ENCODE data around the gene HERC3. TPM values are rescaled to one million over a fixed set of nuclear protein-coding genes. Genes with fewer than 3 reads are reported as not detected.
"Not testable (repeated sequence)": the region's sequence is repeated elsewhere in the genome, so short reads cannot be mapped to it uniquely, and the experiment has no call there.

The HERC3 gene
- total and polyA plus RNA-seq, 2 experiments from 2014 or later = 2.2 to 2.4 TPM

GRCh38 chr4:88609387-88609786 lies 17.1 kb downstream of the HERC3 start:
- no peaks in the 10 kb centered on the region for H3K27me3 ChIP-seq (ENCODE audit: insufficient read depth)
- no peaks in the 10 kb centered on the region for H3F3A ChIP-seq (replicated peaks; ENCODE audit: low read depth)
- H3K27ac ChIP-seq (ENCODE audit: low read depth) = no peak overlapping the region
- DNase-seq (ENCODE audit: low spot score) (no peak), ATAC-seq (no peak)
- TF ChIP-seq REST (IDR thresholded peaks at IDR 0.05; ENCODE audit: unreplicated experiment) (no peak), POLR2AphosphoS5 (IDR thresholded peaks at IDR 0.05; ENCODE audit: low read depth) (no peak)
- TF ChIP-seq, protein P1, sequence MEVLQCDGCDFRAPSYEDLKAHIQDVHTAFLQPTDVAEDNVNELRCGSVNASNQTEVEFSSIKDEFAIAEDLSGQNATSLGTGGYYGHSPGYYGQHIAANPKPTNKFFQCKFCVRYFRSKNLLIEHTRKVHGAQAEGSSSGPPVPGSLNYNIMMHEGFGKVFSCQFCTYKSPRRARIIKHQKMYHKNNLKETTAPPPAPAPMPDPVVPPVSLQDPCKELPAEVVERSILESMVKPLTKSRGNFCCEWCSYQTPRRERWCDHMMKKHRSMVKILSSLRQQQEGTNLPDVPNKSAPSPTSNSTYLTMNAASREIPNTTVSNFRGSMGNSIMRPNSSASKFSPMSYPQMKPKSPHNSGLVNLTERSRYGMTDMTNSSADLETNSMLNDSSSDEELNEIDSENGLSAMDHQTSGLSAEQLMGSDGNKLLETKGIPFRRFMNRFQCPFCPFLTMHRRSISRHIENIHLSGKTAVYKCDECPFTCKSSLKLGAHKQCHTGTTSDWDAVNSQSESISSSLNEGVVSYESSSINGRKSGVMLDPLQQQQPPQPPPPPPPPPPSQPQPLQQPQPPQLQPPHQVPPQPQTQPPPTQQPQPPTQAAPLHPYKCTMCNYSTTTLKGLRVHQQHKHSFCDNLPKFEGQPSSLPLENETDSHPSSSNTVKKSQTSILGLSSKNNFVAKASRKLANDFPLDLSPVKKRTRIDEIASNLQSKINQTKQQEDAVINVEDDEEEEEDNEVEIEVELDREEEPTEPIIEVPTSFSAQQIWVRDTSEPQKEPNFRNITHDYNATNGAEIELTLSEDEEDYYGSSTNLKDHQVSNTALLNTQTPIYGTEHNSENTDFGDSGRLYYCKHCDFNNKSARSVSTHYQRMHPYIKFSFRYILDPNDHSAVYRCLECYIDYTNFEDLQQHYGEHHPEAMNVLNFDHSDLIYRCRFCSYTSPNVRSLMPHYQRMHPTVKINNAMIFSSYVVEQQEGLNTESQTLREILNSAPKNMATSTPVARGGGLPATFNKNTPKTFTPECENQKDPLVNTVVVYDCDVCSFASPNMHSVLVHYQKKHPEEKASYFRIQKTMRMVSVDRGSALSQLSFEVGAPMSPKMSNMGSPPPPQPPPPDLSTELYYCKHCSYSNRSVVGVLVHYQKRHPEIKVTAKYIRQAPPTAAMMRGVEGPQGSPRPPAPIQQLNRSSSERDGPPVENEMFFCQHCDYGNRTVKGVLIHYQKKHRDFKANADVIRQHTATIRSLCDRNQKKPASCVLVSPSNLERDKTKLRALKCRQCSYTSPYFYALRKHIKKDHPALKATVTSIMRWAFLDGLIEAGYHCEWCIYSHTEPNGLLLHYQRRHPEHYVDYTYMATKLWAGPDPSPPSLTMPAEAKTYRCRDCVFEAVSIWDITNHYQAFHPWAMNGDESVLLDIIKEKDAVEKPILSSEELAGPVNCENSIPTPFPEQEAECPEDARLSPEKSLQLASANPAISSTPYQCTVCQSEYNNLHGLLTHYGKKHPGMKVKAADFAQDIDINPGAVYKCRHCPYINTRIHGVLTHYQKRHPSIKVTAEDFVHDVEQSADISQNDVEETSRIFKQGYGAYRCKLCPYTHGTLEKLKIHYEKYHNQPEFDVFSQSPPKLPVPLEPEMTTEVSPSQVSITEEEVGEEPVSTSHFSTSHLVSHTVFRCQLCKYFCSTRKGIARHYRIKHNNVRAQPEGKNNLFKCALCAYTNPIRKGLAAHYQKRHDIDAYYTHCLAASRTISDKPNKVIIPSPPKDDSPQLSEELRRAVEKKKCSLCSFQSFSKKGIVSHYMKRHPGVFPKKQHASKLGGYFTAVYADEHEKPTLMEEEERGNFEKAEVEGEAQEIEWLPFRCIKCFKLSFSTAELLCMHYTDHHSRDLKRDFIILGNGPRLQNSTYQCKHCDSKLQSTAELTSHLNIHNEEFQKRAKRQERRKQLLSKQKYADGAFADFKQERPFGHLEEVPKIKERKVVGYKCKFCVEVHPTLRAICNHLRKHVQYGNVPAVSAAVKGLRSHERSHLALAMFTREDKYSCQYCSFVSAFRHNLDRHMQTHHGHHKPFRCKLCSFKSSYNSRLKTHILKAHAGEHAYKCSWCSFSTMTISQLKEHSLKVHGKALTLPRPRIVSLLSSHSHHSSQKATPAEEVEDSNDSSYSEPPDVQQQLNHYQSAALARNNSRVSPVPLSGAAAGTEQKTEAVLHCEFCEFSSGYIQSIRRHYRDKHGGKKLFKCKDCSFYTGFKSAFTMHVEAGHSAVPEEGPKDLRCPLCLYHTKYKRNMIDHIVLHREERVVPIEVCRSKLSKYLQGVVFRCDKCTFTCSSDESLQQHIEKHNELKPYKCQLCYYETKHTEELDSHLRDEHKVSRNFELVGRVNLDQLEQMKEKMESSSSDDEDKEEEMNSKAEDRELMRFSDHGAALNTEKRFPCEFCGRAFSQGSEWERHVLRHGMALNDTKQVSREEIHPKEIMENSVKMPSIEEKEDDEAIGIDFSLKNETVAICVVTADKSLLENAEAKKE (CRISPR knock-in tag; IDR thresholded peaks at IDR 0.05) = no peak
- H3K4me2 ChIP-seq = no peak overlapping the region
- H4K20me1 ChIP-seq (replicated peaks; ENCODE audit: insufficient read depth) = no peaks in the 10 kb centered on the region
- H3K4me1 ChIP-seq (ENCODE audit: insufficient read depth) = peaks cover 13% of the 10 kb centered on the region
- no peak overlapping the region for H2AFZ ChIP-seq
- peaks cover 4% of the 10 kb centered on the region; the same call in 2 of the 3 replicates for H3K9me3 Mint-ChIP-seq
- no peaks in the 10 kb centered on the region for H3K79me2 ChIP-seq (replicated peaks; ENCODE audit: insufficient read depth)
- H3K4me1 Mint-ChIP-seq = peaks cover 16% of the 10 kb centered on the region
- H3K36me3 Mint-ChIP-seq (ENCODE audit: low read depth) = peaks cover 7% of the 10 kb centered on the region
- 0 out of 2 replicates have a peak, but pooled peaks cover 5% of the 10 kb centered on the region for H3K9me2 ChIP-seq (ENCODE audit: insufficient read depth)
- H3K27ac Mint-ChIP-seq = no peak overlapping the region
- H3K4me3 ChIP-seq = no peak overlapping the region
- no peaks in the 10 kb centered on the region for H3K36me3 ChIP-seq (ENCODE audit: insufficient read depth)
- H3K27me3 Mint-ChIP-seq (ENCODE audit: insufficient read depth, low read depth, poor library complexity) = peaks cover 1% of the 10 kb centered on the region
- H3K4me3 Mint-ChIP-seq = no peak overlapping the region

GRCh38 chr4:88609794-88610193 lies 17.5 kb downstream of the HERC3 start:
- H3K9me3 Mint-ChIP-seq = not testable (repeated sequence)

More at GRCh38 chr4:88609794-88610193, 17.5 kb downstream of the HERC3 start:
- not testable (repeated sequence) for H3K79me2 ChIP-seq (replicated peaks; ENCODE audit: insufficient read depth); H2AFZ ChIP-seq; H3K27ac Mint-ChIP-seq; H3K4me2 ChIP-seq; H3K9me2 ChIP-seq (ENCODE audit: insufficient read depth); H3K36me3 Mint-ChIP-seq (ENCODE audit: low read depth); H3F3A ChIP-seq (replicated peaks; ENCODE audit: low read depth); DNase-seq (ENCODE audit: low spot score); H3K27me3 ChIP-seq (ENCODE audit: insufficient read depth); H4K20me1 ChIP-seq (replicated peaks; ENCODE audit: insufficient read depth); H3K27me3 Mint-ChIP-seq (ENCODE audit: insufficient read depth, low read depth, poor library complexity); ATAC-seq; H3K36me3 ChIP-seq (ENCODE audit: insufficient read depth); H3K4me3 ChIP-seq; H3K4me3 Mint-ChIP-seq; H3K27ac ChIP-seq (ENCODE audit: low read depth)
- peaks cover 13% of the 10 kb centered on the region for H3K4me1 ChIP-seq (ENCODE audit: insufficient read depth)
- H3K4me1 Mint-ChIP-seq = peaks cover 16% of the 10 kb centered on the region
